Measurements from ENCODE around the gene CLEC18A.

CLEC18A gene

GRCh38 chr16:69932228-69932627 is 18.9 kb upstream of the CLEC18A start:
- Histone ChIP-seq H3K27me3 (replicated peaks) (no peaks in the 10 kb centered on the region), H3K4me3 (ENCODE audit: low read depth, low read length) (no peak overlapping the region), H3K27ac (no peak overlapping the region), H3K36me3 (replicated peaks) (peaks cover 49% of the 10 kb centered on the region)
- DNase-seq, result no peak
- no peak for TF ChIP-seq CTCF (IDR thresholded peaks at IDR 0.05; ENCODE audit: low read depth, low read length, missing control alignments)
- in situ Hi-C loops (cut with HindIII; ENCODE audit: low pct_ligation_motif_present, low sequenced_read_pairs), result no loop called here

DNA sequence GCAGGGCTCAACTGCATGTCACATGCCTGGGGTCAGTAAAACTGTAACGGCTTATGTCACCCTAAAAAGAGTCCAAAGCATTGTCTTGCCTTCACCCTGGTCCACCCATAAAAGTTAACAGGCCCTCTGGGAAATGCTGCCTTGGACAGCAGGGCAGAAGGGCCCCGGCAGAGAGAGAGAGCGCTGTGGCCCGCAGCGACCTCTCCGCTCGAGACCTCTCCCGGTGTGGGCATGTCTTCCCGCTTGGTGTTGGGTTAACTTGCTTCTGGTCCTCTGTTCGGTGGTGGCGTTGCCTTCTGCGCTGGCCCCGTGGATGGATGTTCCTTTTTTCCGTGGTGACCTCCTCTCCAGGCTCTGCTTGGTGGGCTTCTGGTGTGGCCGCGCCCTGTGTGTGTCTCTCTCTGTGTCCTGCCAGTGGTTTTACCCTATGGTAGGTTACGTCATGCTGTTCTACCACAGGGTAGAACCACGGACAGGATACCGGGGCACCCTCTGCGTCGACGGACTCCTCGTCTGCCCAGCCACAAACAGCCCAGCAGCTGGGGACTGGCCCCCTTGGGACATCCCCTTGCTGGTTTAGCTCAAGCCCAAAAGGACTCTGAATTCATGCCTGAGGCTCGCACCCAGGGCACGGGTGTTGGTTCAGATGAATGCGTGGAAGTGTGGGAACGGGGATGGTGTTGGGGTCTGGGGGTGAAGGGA is 18.3 kb upstream of the CLEC18A start:
- DNase-seq, result no peak
- no peaks in the 10 kb centered on the region for H3K27me3 ChIP-seq (replicated peaks)
- no peak overlapping the region for H3K27ac ChIP-seq
- no peak overlapping the region for H3K4me3 ChIP-seq (ENCODE audit: low read depth, low read length)
- in situ Hi-C loops (cut with HindIII; ENCODE audit: low pct_ligation_motif_present, low sequenced_read_pairs), result no loop called here
- TF ChIP-seq CTCF (IDR thresholded peaks at IDR 0.05; ENCODE audit: low read depth, low read length, missing control alignments), result no peak
- H3K36me3 ChIP-seq (replicated peaks), result peaks cover 55% of the 10 kb centered on the region

DNA sequence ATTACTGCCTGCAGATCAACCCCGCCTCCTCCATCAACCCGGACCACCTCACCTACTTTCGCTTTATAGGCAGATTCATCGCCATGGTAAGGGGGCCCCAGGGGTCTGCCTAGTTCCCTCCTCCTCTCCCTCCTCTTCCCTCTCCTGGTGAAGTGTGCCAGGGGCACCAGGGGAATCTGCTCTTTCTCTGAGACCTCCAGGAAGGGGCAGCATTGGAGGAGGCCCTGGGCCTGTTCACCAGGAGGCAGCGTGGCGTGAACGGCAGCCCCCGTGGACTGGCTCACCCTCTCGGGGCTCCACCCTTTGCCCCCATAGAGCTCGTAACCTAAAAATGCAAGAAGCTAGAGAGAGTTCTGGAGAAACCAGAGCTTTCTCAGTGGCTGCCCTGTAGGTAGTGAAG is 17.1 kb upstream of the CLEC18A start:
- H3K27me3 ChIP-seq (replicated peaks), result no peaks in the 10 kb centered on the region
- H3K27ac ChIP-seq, result no peak overlapping the region
- DNase-seq, result no peak
- no peak overlapping the region for H3K4me3 ChIP-seq (ENCODE audit: low read depth, low read length)
- peaks cover 58% of the 10 kb centered on the region for H3K36me3 ChIP-seq (replicated peaks)
- in situ Hi-C loops (cut with HindIII; ENCODE audit: low pct_ligation_motif_present, low sequenced_read_pairs), result no loop called here
- no peak for TF ChIP-seq CTCF (IDR thresholded peaks at IDR 0.05; ENCODE audit: low read depth, low read length, missing control alignments)

GRCh38 chr16:69934751-69935150 is 16.4 kb upstream of the CLEC18A start:
- in situ Hi-C loops (cut with HindIII; ENCODE audit: low pct_ligation_motif_present, low sequenced_read_pairs), result no loop called here
- Histone ChIP-seq H3K36me3 (replicated peaks) (peaks cover 59% of the 10 kb centered on the region), H3K27me3 (replicated peaks) (no peaks in the 10 kb centered on the region), H3K27ac (no peak overlapping the region), H3K4me3 (ENCODE audit: low read depth, low read length) (no peak overlapping the region)
- no peak for TF ChIP-seq CTCF (IDR thresholded peaks at IDR 0.05; ENCODE audit: low read depth, low read length, missing control alignments)
- no peak for DNase-seq

GRCh38 chr16:69935278-69935711 is 15.8 kb upstream of the CLEC18A start:
- no peaks in the 10 kb centered on the region for H3K27me3 ChIP-seq (replicated peaks)

More at GRCh38 chr16:69935278-69935711, 15.8 kb upstream of the CLEC18A start:
- Histone ChIP-seq H3K36me3 (replicated peaks) (peaks cover 59% of the 10 kb centered on the region), H3K4me3 (ENCODE audit: low read depth, low read length) (no peak overlapping the region), H3K27ac (no peak overlapping the region)
- TF ChIP-seq CTCF (IDR thresholded peaks at IDR 0.05; ENCODE audit: low read depth, low read length, missing control alignments), result no peak
- DNase-seq, result no peak
- in situ Hi-C loops (cut with HindIII; ENCODE audit: low pct_ligation_motif_present, low sequenced_read_pairs), result no loop called here
